K562 (cell line): ENCODE results near the gene JUN. TPM values are rescaled to one million over a fixed set of nuclear protein-coding genes. Genes with fewer than 3 reads are reported as not detected.

Experiments used
- GATA2 ChIP-seq: sonication (generic); formaldehyde crosslinking; IDR thresholded peaks from 2 replicates; pipeline ENCODE4 v1.4.0; 2020; ENCODE audit warnings: mild to moderate bottlenecking, missing genetic modification reagents
- HNRNPL ChIP-seq: fragments of 200-400 bp; formaldehyde crosslinking; IDR thresholded peaks from 2 replicates; pipeline ENCODE4 v1.6.1; 2017; ENCODE audit warnings: low read depth, mild to moderate bottlenecking, low read length
- HSF4 ChIP-seq: fragments of 250-450 bp; sonication (Bioruptor Pico); IDR thresholded peaks from 2 replicates; pipeline ENCODE4 v2.1.2; 2022; ENCODE audit warnings: mild to moderate bottlenecking, moderate library complexity, borderline replicate concordance
- MAFF ChIP-seq: IDR thresholded peaks from 2 replicates; pipeline ENCODE4 v1.6.1; 2012; ENCODE audit warnings: low read length, improper control_type of control experiment
- MBD2 ChIP-seq: sonication (generic); IDR thresholded peaks from 2 replicates; pipeline ENCODE4 v1.6.1; 2016; ENCODE audit warnings: low read depth, borderline replicate concordance
- RFX1 ChIP-seq: fragments of 450-650 bp; IDR thresholded peaks from 2 replicates; pipeline ENCODE4 v1.6.1; 2016; ENCODE audit warnings: mild to moderate bottlenecking, moderate library complexity
- RFX5 ChIP-seq: IDR thresholded peaks from 2 replicates; pipeline ENCODE4 v1.6.1; 2011; ENCODE audit warnings: low read depth, mild to moderate bottlenecking, improper control_type of control experiment, low read length
- RHOXF2B ChIP-seq: fragments of 250-450 bp; sonication (Bioruptor Pico); conservative IDR thresholded peaks from 2 replicates; pipeline ENCODE4 v1.5.1; 2021
- SMARCB1 ChIP-seq: IDR thresholded peaks from 2 replicates; pipeline ENCODE4 v1.6.1; 2011; ENCODE audit warnings: improper control_type of control experiment, low read depth; ENCODE audit not compliant: insufficient read length
- TEAD1 ChIP-seq, 2 experiments: fragments of 450-650 bp in 1 of 2; sonication (generic) in 1 of 2; formaldehyde crosslinking; IDR thresholded peaks; 2 replicates each; pipeline versions ENCODE4 v1.4.0 to v1.8.0; 2020 to 2022; ENCODE audit warnings: mild to moderate bottlenecking in 2 of 2, missing genetic modification reagents in 1 of 2
- VEZF1 ChIP-seq: fragments of 200-800 bp; sonication (Bioruptor generic); IDR thresholded peaks from 2 replicates; pipeline ENCODE4 v1.6.1; 2017; ENCODE audit warnings: missing genetic modification characterization, missing compliant biosample characterization
- ZNF140 ChIP-seq: fragments of 250-450 bp; sonication (Bioruptor Pico); IDR thresholded peaks from 2 replicates; pipeline ENCODE4 v1.8.0; 2021; ENCODE audit warnings: moderate library complexity, mild to moderate bottlenecking, inconsistent platforms
- ZNF23 ChIP-seq: fragments of 250-450 bp; sonication (Bioruptor Pico); IDR thresholded peaks from 2 replicates; pipeline ENCODE4 v1.4.0; 2020; ENCODE audit warnings: mild to moderate bottlenecking
- ZNF584 ChIP-seq: fragments of 200-800 bp; sonication (Bioruptor generic); IDR thresholded peaks from 2 replicates; pipeline ENCODE4 v1.6.1; 2016; ENCODE audit warnings: low read depth, mild to moderate bottlenecking, missing genetic modification characterization, missing compliant biosample characterization
- ZNF764 ChIP-seq: fragments of 250-450 bp; sonication (Bioruptor Pico); IDR thresholded peaks from 2 replicates; pipeline ENCODE4 v1.4.0; 2020; ENCODE audit warnings: low read depth, mild to moderate bottlenecking, moderate library complexity
- polyA plus RNA-seq, 8 experiments: library from polyadenylated mRNA; depleted of rRNA in 4 of 8; stranded (reverse) in 5 of 8; unstranded in 3 of 8; fragments of >200 nt; fragmentation: Nextera tagmentation in 2 of 8; fragmentation: Illumina TruSeq in 1 of 8; extraction: Ambion mirVana in 2 of 8; extraction: Trizol in 1 of 8; gene quantifications; 2 replicates each; pipeline versions ENCODE4 v1.2.1 to v1.2.3, GENCODE V29; 2011 to 2014; ENCODE audit warnings: inconsistent platforms in 1 of 8, missing spikeins in 1 of 8
- total RNA-seq, 7 experiments: library from RNA; depleted of rRNA in 6 of 7; stranded (reverse); fragments of >200 nt in 6 of 7; fragmentation: Illumina TruSeq in 2 of 7; extraction: Trizol in 2 of 7; gene quantifications; 2 replicates each; pipeline versions ENCODE4 v1.2.1 to v1.2.3, GENCODE V29; 2011 to 2021; ENCODE audit warnings: low replicate concordance in 1 of 7
- TF ChIP-seq, protein P1 (sequence below), 2 experiments: fragments of 450-650 bp; formaldehyde crosslinking in 1 of 2; IDR thresholded peaks; 2 replicates each; pipeline versions ENCODE4 v1.4.0 to v1.6.1; 2014 to 2020; ENCODE audit warnings: mild to moderate bottlenecking in 2 of 2, borderline replicate concordance in 1 of 2, low read depth in 1 of 2
- TF ChIP-seq, protein P2 (sequence below): fragments of 450-650 bp; IDR thresholded peaks from 2 replicates; pipeline ENCODE4 v1.6.1; 2016; ENCODE audit warnings: low read depth, mild to moderate bottlenecking, moderate library complexity

JUN gene
- total and polyA plus RNA-seq, 9 of the 15 experiments (the other 6 are each of a cell fraction or from before 2014, with no cell fraction given): 0.32 to 23.4 (median 4.0) TPM

GRCh38 chr1:58783090-58783992, 506 bp downstream of the JUN start (continued):
- no peak for TF ChIP-seq GATA2 (CRISPR knock-in tag)
- TF ChIP-seq HNRNPL: no peak
- TF ChIP-seq, protein P1, sequence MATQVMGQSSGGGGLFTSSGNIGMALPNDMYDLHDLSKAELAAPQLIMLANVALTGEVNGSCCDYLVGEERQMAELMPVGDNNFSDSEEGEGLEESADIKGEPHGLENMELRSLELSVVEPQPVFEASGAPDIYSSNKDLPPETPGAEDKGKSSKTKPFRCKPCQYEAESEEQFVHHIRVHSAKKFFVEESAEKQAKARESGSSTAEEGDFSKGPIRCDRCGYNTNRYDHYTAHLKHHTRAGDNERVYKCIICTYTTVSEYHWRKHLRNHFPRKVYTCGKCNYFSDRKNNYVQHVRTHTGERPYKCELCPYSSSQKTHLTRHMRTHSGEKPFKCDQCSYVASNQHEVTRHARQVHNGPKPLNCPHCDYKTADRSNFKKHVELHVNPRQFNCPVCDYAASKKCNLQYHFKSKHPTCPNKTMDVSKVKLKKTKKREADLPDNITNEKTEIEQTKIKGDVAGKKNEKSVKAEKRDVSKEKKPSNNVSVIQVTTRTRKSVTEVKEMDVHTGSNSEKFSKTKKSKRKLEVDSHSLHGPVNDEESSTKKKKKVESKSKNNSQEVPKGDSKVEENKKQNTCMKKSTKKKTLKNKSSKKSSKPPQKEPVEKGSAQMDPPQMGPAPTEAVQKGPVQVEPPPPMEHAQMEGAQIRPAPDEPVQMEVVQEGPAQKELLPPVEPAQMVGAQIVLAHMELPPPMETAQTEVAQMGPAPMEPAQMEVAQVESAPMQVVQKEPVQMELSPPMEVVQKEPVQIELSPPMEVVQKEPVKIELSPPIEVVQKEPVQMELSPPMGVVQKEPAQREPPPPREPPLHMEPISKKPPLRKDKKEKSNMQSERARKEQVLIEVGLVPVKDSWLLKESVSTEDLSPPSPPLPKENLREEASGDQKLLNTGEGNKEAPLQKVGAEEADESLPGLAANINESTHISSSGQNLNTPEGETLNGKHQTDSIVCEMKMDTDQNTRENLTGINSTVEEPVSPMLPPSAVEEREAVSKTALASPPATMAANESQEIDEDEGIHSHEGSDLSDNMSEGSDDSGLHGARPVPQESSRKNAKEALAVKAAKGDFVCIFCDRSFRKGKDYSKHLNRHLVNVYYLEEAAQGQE (IDR thresholded peaks at IDR 0.05; ENCODE audit: borderline replicate concordance): no peak
- TF ChIP-seq, protein P1 (CRISPR knock-in tag; IDR thresholded peaks at IDR 0.05; ENCODE audit: low read depth): peak; percentile 25; the same call in 1 of the 2 replicates
- TF ChIP-seq VEZF1 (CRISPR knock-in tag): 0 out of 2 replicates have a peak, but pooled peaks have one; percentile 30
- TF ChIP-seq, protein P2, sequence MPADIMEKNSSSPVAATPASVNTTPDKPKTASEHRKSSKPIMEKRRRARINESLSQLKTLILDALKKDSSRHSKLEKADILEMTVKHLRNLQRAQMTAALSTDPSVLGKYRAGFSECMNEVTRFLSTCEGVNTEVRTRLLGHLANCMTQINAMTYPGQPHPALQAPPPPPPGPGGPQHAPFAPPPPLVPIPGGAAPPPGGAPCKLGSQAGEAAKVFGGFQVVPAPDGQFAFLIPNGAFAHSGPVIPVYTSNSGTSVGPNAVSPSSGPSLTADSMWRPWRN: no peak
- 0 out of 2 replicates have a peak, but pooled peaks have one; percentile 33 for TF ChIP-seq ZNF23 (CRISPR knock-in tag)
- no peak for TF ChIP-seq RFX5
- no peak for TF ChIP-seq ZNF140 (CRISPR knock-in tag)
- no peak for TF ChIP-seq MAFF
- no peak for TF ChIP-seq SMARCB1
- no peak for TF ChIP-seq HSF4 (CRISPR knock-in tag)
- TF ChIP-seq ZNF584 (CRISPR knock-in tag): no peak
- TF ChIP-seq RHOXF2B: no peak
- no peak for TF ChIP-seq ZNF764
- TF ChIP-seq MBD2: no peak
- TF ChIP-seq TEAD1 (CRISPR knock-in tag; IDR thresholded peaks at IDR 0.05): no peak
- no peak for TF ChIP-seq RFX1
